ENCODE data around the gene ITK.
"Not testable (repeated sequence)": the region's sequence is repeated elsewhere in the genome, so short reads cannot be mapped to it uniquely, and the experiment has no call there.

The ITK gene

DNA sequence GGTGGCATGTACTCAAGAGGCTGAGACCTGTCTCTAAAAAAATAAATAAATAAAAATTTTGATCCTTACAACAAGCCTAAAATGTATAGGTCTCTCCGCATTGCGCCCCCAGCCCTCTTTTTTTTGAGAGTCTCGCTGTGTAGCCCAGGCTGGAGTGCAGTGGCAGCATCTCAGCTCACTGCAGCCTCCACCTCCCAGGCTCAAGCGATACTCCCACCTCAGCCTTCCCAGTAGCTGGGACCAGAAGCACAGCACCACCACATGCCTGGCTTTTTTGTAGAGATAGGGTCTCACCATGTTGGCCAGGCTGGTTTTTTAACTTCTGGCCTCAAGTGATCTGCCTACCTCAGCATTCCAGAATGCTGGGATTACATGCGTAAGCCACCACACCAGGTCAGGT is 12.4 kb upstream of the ITK start:
- DNase-seq (ENCODE audit: low spot score) = no peak

DNA sequence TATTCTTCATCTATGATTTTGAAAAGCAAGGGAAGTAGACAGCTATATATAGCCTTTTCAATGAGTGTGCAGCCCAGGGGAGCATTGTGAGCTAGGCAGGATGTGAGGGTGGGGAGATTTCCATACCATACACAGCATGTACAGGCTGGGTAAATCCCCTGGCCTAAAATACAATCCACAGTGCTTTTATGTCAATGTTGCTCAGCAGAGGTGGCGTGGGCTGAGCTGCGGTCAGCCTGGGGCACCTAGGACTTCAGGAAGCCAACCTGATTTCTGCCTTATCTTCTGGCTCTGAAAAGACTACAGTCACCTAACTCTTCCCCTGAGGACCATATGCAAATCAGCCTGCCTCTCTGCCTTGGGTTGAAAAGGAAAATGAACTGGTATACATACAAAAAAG is 8.2 kb upstream of the ITK start:
- no peak for DNase-seq (ENCODE audit: low spot score)

DNA sequence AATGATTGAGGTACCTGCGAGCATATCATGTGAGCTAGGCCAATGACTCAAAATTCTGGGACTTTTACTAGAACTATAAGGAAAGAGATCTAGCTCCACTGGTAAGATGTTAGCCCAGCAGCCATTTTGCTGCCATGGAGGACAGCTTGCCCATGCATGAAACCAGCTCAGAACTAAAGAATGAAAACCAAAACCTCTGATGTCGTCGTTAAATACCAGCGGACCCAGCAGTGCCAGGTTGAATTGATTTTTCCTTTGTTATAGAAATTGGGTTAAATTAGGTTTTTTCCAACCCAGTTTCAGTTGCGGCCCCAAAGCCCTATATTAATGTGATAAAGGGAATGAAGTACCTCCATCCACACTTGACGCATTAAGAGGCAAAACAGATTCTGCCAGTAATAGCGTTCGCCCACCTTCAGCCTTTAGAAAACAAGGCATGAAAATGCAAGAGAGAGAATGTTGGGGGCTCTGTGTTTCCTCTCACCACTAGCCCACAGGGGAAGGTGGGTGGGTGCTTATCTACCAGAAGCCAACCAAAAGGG is 5.5 kb upstream of the ITK start:
- DNase-seq (ENCODE audit: low spot score) = no peak

DNA sequence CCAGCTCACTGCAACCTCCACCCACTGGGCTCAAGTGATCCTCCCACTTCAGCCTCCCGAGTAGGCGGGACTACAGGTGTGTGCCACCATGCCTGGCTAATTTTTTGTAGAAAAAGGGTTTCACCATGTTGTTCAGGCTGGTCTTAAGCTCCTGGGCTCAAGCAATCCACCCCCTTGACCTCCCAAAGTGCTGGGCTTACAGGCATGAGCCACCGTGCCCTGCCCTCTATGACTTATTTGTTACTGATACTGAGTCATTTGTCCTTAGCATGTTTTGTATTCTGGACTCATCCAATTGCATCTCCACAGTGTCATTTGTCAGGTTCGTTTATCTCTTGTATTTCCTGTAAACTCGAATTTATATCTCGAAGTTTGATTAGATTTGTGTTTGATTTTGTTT is 2.7 kb upstream of the ITK start:
- DNase-seq (ENCODE audit: low spot score) = peak; percentile 30

DNA sequence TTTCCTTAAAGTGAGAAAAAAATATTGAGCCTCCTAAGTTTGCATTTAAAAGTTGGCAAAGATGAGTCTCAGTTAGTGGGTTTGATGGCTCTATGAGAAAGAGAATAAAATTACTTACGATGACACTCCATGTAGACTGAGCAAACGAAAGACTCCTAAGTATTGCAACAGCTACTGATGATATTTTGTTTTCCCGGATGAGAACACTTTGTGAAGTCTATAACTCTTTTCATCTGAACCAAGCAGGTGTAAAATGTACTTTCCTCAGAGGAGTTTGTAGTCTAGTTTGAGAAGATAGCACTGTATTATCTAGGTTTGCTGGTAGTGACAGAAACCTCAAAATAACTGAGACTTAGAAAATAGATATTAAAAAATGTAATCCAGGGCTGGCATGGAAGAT is 1.7 kb upstream of the ITK start:
- DNase-seq (ENCODE audit: low spot score) = no peak

DNA sequence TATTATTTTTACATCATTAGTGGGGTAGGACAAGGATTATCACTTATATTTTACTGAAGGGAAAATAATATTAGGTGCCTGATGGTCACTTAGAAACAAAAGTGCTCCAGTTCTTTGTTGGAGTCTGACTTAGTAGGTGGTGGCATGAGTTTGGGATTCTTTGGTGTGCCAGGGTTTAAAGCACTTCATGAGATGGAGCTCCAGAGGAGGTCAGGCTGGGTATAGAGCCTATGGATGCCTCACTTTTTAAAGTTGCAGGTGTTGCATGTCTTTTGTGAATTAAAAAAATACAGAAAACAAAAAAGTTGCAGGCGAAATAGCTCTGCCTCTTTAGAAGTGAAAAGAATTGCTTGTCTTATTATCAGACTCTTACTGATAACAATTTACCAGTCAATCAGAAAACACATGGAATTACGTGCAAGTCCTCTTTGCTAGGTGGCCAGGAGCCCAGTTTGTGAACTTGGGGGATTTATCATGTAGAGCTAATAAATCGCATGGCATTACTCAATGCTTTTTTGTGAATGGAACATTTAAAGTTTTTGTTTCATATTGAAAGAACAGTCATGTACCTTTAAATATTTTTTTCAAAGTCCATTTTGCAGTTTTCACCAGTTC is 1.6 kb downstream of the ITK start:
- no peak for DNase-seq (ENCODE audit: low spot score)

DNA sequence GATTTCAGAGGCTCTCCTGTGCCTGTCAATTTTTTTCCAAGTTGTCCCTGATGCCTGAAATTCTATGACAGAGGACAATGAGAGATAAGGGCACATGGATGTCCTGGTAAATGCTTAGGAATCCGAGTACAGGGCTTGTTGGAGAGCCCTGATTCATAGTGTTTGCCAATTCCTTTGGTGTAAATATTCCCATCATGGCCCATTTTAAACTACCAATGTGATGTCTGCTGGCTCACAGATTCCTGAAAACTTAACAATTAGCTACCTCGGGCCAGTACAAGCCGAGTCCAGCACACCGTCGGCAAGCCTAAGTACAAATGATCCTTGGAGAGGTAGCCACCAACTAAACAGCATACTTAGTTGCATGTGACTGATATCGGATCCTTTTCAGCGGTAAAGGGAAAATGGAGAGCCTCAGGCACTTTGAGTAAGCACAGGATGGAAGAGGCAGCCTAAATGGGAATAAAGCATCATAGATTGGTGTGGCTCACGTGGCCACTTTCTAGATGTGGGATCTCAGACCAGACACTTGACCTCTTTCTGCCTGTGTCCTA is 3.6 kb downstream of the ITK start:
- DNase-seq (ENCODE audit: low spot score) = no peak

DNA sequence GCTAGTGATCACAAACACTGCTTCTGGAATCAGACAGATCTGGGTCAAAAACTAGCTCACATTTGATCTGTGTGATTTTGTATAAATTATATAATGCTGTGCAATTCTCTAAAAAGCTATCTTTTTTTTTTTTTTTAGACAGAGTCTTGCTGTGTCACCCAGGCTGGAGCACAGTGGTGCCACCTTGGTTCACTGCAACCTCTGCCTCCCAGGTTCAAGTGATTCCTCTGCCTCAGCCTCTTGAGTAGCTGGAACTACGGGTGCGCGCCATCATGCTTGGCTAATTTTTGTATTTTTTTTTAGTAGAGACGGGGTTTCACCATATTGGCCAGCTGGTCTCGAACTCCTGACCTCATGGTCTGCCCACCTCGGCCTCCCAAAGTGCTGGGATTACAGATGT is 4.5 kb downstream of the ITK start:
- not testable (repeated sequence) for DNase-seq (ENCODE audit: low spot score)

DNA sequence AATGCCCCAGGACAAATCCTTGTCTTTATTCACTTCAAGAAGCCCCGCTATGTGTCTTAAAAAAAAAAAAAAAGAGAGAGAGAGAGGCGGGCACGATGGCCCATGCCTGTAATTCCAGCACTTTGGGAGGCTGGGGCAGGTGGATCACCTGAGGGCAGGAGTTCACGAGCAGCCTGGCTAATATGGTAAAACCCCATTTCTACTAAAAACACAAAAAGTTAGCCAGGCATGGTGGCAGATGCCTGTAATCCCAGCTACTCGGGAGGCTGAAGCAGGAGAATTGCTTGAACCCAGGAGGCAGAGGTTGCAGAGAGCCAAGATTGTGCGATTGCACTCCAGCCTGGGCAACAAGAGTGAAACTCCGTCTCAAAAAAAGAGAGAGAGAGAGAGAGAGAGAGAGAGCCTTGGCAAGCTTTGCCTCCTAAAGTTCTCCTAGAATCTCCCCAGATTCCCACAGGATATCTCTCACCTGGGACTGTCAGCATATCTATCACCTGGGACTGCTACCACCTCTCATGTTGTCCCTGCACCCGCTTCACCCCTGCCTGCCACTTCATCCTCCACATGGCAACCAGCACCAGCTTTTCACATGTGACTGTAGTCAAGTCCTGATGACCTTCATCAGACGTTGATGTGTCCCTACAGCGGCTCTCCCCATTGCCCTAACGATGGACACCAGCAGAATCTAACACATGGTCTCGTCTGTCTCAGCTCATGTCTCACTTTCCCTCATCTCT is 5.8 kb downstream of the ITK start:
- DNase-seq (ENCODE audit: low spot score) = no peak

DNA sequence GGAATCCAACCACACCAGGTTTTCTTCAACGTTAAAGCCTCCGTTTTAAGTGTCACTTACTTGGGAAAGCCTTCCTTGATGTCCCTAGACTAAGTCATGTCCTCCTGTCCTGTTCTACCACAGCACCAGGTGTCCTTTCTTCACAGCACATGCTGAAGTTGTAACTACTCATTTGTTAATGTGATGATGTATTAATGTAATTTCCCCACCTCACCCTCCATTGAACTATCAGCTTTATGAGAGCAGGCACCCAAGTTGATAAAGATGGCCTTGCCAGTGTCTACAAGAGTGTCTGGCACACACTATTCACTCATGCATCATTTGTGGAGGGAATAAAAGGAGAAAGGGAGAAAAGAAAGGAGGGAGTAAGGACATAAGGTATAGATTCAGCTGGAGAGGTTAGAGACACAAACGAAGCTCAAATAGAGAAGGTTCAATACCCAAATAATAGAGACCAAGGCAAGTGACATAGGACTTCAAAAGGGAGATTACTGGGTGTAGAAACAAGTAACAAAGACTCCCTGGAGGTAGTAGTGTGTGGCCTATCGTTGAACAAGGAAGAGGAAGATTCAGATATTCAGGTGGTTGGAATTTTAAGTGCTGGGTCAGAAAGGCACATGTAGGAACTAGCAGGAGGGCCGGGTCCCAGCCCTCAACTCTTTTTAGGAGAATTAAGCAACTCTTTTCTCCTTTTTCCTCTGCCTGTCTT is 6.6 kb downstream of the ITK start:
- DNase-seq (ENCODE audit: low spot score) = no peak

DNA sequence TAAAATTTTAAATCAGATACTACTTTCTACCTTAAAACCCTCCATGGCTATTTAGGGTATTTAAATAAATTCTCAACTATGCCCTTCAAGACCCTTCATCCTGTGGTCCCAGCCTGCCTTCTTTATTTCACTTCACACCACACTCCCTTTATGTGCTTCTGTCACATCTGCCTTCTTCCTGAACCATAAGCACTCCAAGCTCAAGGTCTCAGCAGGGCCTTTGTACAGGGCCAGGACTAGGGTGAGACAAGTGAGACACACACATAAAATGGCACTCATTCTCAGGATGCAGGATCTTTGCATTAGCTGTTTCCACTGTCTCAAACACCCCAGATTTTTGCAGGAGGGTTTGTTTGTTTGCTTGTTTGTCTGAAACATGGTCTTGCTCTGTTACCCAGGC is 7.6 kb downstream of the ITK start:
- no peak for DNase-seq (ENCODE audit: low spot score)

DNA sequence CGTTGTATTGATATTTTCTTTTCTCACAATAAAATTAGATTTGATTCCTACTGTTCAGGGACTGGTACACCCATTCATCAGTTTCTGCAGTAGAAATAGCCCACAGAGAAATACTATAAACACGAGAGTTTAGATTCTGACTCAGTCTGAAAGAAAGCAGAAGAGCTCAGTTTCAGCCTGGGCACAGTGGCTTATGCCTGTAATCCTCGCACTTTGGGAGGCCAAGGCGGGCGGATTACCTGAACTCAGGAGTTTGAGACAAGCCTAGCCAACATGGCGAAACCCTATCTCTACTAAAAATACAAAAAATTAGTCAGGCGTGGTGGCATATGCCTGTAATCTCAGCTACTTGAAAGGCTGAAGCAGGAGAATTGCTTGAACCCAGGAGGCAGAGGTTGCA is 8.6 kb downstream of the ITK start:
- no peak for DNase-seq (ENCODE audit: low spot score)

DNA sequence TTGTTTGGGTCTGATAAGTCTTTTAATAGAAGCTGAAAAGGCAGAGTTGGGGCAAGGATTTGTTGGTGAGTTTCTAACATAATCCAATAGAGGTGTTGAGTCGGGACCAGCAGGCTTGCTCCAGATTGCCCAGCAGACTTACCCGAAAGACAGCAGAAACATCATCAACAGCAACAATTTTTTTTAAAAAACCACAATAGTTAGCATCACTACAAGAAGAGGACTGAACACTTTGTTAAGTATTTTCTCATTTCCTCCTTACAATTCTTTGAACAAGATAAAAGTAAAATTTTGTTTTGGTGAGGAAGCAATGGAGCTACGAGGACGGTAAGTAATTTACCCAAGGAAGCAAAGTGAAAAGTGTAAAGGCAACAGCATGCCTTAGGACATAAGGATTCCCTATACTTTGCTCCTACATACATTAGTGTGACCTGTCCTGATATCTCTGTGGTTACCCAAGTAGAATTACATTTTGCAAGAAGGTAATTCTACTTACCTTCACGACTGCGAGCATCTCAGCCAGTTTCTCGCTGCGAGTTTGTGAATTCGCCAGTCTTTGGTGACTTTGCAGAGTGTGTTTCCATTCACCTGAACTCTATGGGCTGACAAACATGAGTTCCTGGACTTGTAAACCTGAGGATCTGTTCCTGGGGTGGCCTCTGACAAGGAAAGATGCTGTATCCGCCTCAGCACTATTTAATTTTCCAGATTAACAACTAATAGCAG is 13.2 kb downstream of the ITK start:
- no peak for DNase-seq (ENCODE audit: low spot score)

DNA sequence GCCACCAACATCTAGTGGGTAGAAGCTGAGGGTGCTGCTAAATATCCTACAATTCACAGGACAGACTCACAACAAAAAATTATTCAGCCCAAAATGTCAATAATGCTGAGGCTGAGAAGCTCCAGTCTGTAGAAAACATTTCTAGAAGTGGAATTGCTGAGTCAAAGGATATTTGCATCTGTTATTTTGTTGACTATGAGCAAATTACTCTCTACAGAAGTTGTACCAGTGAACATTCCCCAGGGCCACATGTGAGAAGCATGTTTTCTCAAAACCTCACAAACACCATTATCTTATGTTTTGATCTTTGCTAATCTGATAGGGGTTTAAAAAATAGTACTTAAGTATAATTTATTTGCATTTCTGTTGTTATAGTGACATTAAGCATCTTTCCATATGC is 15.4 kb downstream of the ITK start:
- DNase-seq (ENCODE audit: low spot score) = no peak

DNA sequence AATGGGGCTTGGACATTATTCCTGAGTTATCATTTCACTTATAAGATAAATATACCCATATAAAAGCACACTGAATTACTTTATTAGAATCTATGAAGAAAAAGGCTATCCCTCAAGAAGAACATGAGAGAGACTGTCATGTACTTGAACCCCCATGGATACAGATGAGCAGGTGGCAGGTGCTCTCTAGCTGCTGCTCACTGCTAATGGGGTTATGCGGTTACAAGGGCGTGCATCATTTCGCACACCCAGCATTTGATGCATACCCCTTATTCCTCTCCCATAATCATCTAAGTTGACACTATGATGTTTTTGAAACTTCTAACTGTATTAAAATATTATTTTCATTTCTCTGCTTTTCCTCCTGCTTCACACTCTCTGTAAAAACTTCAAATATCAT is 16.4 kb downstream of the ITK start:
- no peak for DNase-seq (ENCODE audit: low spot score)

DNA sequence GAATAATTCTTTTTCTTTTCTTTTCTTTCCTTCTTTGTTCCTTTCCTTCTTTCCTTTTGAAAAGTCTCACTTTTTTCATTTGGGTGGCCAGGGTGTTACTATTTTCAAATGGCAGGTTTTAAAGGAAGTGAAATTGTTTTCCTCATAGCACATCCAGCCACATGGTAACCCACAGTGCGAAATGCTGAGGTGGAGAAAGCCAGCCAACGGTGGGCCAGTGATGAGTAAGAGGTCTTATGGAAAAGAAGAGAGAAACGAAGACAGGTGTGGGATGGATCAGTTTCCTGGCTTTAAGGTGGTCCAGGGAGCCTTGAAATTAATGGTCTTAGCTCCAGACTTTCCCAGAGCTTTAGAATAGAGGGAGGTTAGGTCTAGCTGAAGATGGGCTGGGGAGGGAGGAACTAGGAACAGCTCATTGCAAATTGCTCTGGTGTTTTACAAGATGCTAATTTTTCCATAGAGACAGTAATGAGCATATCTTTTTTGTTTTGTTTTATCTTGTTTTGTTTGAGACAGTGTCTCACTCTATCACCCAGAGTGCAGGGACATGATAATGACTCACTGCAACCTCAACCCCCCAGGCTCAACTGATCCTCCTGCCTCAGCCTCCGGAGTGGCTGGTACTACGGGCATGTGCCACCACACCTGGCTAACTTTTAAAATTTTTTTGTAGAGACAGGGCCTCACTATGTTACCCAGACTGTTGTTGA is 17.8 kb downstream of the ITK start:
- DNase-seq (ENCODE audit: low spot score) = no peak

DNA sequence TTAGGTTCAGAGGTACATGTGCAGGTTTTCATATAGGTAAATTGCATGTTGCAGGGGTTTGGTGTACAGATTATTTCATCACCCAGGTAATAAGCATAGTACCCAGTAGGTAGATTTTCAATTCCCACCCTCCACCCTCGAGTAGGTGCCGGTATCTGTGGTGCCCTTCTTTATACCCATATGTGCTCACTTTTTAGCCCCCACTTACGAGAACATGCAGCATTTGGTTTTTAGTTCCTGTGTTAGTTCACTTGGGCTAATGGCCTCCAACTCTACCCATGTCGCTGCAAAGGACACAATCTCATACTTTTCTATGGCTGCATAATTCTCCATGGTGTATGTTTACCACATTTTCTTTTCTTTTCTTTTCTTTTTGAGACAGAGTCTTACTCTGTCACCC is 21.2 kb downstream of the ITK start:
- DNase-seq (ENCODE audit: low spot score) = no peak

DNA sequence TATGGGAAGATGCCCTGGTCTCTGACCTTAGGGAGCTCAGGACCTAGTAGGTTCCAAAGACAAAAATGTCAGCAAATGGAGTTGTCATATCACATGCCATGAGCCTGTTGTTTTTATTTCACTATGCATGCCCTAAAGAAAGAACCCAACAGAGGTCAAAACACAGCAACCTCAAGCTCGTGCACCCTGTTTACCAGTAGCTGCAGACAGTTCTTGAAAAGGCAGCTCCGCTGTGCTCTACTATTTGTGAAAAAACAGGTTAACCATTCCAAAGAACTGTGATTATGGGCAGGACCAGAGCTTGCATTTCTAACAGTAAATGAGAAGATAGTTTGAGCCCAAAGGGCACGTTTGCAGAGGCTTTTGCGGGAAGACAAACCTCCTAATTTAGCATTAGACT is 22.8 kb downstream of the ITK start:
- DNase-seq (ENCODE audit: low spot score) = no peak

DNA sequence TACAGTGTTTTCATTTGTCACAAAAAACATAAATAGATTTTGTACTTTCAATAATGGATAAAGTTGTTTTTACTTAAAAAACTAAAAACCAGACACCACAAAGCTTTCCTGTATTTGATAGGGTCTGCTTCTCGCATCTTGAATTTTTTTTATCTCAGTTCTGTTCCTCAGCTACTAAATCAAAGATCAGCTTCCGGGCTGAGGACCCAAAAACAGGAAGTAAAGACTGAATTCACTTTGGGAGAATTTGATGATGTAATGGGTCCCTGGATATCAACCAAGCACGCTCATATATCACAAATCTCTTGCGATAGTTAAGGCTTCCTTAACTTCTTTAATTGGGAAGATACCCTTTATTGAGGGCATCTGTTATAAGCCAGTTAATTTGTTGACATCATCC is 24.1 kb downstream of the ITK start:
- DNase-seq (ENCODE audit: low spot score) = no peak

DNA sequence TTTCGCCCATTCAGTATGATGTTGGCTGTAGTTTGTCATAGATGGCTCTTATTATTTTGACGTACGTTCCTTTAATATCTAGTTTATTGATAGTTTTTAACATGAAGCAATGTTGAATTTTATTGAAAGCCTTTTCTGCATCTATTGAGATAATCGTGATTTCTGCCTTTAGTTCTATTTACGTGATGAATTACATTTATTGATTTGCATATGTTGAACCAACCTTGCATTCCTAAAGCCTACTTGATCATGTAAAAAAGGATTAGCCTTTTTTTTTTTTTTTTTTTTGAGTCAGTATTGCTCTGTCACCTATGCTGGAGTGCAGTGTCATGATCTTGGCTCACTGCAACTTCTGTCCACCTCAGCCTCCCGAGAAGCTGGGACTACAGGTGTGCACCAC is 25.1 kb downstream of the ITK start:
- DNase-seq (ENCODE audit: low spot score) = no peak

DNA sequence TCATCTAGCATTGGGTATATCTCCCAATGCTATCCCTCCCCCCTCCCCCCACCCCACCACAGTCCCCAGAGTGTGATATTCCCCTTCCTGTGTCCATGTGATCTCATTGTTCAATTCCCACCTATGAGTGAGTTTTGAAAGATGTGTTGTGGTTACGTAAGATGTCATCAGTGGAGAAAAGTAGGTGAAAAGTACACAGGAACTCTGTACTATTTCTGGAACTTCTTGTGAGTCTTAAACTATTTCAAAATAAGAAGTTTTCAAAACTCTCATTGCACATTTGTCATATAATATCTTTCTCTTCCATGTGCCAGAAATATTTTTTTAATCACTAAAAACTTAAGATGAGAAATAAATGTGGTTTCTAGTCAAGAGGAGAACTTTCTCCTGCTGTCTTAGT is 30.0 kb downstream of the ITK start:
- not testable (repeated sequence) for DNase-seq (ENCODE audit: low spot score)

DNA sequence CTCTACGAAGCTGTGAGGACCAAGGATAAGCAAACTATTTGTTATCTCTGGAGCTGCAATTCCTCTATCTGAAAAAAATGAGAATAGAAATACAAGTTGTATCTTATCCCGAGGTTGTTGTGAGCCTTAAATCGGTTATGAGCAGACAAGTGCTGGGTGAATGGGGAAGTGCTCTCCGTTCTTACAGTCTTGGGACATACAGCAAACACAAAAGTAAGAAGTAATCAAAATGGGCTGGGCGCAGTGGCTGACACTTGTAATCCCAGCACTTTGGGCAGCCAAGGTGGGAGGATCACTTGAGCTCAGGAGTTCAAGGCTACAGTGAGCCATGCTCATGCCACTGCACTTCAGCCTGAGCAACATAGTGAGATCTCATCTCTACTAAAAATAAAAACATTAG is 31.7 kb downstream of the ITK start:
- DNase-seq (ENCODE audit: low spot score) = no peak
